Endothelial cell (in vitro differentiated cells): ENCODE results near the gene FMN1. TPM values are rescaled to one million over a fixed set of nuclear protein-coding genes. Genes with fewer than 3 reads are reported as not detected.

Experiments used
- DNase-seq: peaks from one replicate; pipeline ENCODE4 v3.0.0; 2021; ENCODE audit warnings: low spot score
- H3K27ac Mint-ChIP-seq: one replicate; pipeline ENCODE4 v1.8.0; 2021; ENCODE audit warnings: mixed read lengths, inconsistent platforms; ENCODE audit not compliant: unreplicated experiment
- H3K27me3 Mint-ChIP-seq: one replicate; pipeline ENCODE4 v1.8.0; 2021; ENCODE audit warnings: mild to moderate bottlenecking, moderate library complexity, mixed read lengths, inconsistent platforms; ENCODE audit not compliant: unreplicated experiment
- H3K36me3 Mint-ChIP-seq: one replicate; pipeline ENCODE4 v1.8.0; 2021; ENCODE audit warnings: mild to moderate bottlenecking, low read depth, mixed read lengths, inconsistent platforms; ENCODE audit not compliant: unreplicated experiment
- H3K4me1 Mint-ChIP-seq: one replicate; pipeline ENCODE4 v1.8.0; 2021; ENCODE audit warnings: mild to moderate bottlenecking, mixed read lengths, inconsistent platforms; ENCODE audit not compliant: unreplicated experiment
- H3K4me3 Mint-ChIP-seq: one replicate; pipeline ENCODE4 v1.8.0; 2021; ENCODE audit warnings: mild to moderate bottlenecking, mixed read lengths, inconsistent platforms; ENCODE audit not compliant: unreplicated experiment
- H3K9me3 Mint-ChIP-seq: one replicate; pipeline ENCODE4 v1.8.0; 2021; ENCODE audit warnings: mixed read lengths, inconsistent platforms; ENCODE audit not compliant: unreplicated experiment
- CTCF ChIP-seq: fragments of 200-600 bp; sonication (generic); IDR thresholded peaks from one replicate; pipeline ENCODE4 v1.5.0; 2021; ENCODE audit warnings: antibody characterized with exemption; ENCODE audit not compliant: unreplicated experiment
- total RNA-seq: library from RNA; stranded (reverse); fragmentation: NEBNext Ultra II Directional; extraction: Animal tissue kit (Norgen Biotek cat#: 25700); gene quantifications from one replicate; pipeline ENCODE4 v1.2.1, GENCODE V29; 2021; ENCODE audit not compliant: unreplicated experiment

The FMN1 gene
- total RNA-seq, 1 donor from 2014 or later: 1.3 TPM

- Mint-ChIP-seq H3K4me3 (no peak overlapping the region), H3K36me3 (no peaks in the 10 kb centered on the region), H3K27ac (no peak overlapping the region), H3K4me1 (peaks cover 13% of the 10 kb centered on the region), H3K27me3 (peaks cover 3% of the 10 kb centered on the region), H3K9me3 (no peaks in the 10 kb centered on the region)
- DNase-seq: no peak
- TF ChIP-seq CTCF: no peak
Observed at GRCh38 chr15:32904448-32904847, 290.1 kb downstream of the FMN1 start.

- no peak overlapping the region for H3K4me3 Mint-ChIP-seq
Observed at GRCh38 chr15:32903591-32904290, 290.8 kb downstream of the FMN1 start.

GRCh38 chr15:32901995-32902394 lies 292.5 kb downstream of the FMN1 start:
- TF ChIP-seq CTCF: no peak
- Mint-ChIP-seq H3K27ac (no peak overlapping the region), H3K9me3 (no peaks in the 10 kb centered on the region)

More at GRCh38 chr15:32903591-32904290, 290.8 kb downstream of the FMN1 start:
- no peaks in the 10 kb centered on the region for H3K36me3 Mint-ChIP-seq
- DNase-seq: no peak
- TF ChIP-seq CTCF: no peak
- H3K27me3 Mint-ChIP-seq: peaks cover 3% of the 10 kb centered on the region
- no peaks in the 10 kb centered on the region for H3K9me3 Mint-ChIP-seq
- no peak overlapping the region for H3K27ac Mint-ChIP-seq
- peaks cover 11% of the 10 kb centered on the region for H3K4me1 Mint-ChIP-seq

GRCh38 chr15:32901192-32901591 lies 293.3 kb downstream of the FMN1 start:
- Mint-ChIP-seq H3K9me3 (no peaks in the 10 kb centered on the region), H3K27ac (no peak overlapping the region), H3K27me3 (no peaks in the 10 kb centered on the region), H3K4me3 (no peak overlapping the region), H3K36me3 (no peaks in the 10 kb centered on the region), H3K4me1 (no peaks in the 10 kb centered on the region)
- no peak for TF ChIP-seq CTCF
- no peak for DNase-seq

More at GRCh38 chr15:32901995-32902394, 292.5 kb downstream of the FMN1 start:
- Mint-ChIP-seq H3K4me1 (no peaks in the 10 kb centered on the region), H3K36me3 (no peaks in the 10 kb centered on the region), H3K4me3 (no peak overlapping the region), H3K27me3 (no peaks in the 10 kb centered on the region)
- no peak for DNase-seq

GRCh38 chr15:32899126-32899596 lies 295.4 kb downstream of the FMN1 start:
- no peak overlapping the region for H3K27ac Mint-ChIP-seq
- no peaks in the 10 kb centered on the region for H3K27me3 Mint-ChIP-seq
- no peaks in the 10 kb centered on the region for H3K36me3 Mint-ChIP-seq
- no peak for DNase-seq
- no peak for TF ChIP-seq CTCF
- H3K4me3 Mint-ChIP-seq: no peak overlapping the region
- H3K9me3 Mint-ChIP-seq: no peaks in the 10 kb centered on the region
- no peaks in the 10 kb centered on the region for H3K4me1 Mint-ChIP-seq
